Measurements from ENCODE around the gene KDM4C.

KDM4C gene

GRCh38 chr9:7103367-7103766 is 345.6 kb downstream of the KDM4C start:
- Histone ChIP-seq H3K9me3 (ENCODE audit: control insufficient read depth in 2 of 2, low read length in 2 of 2) (no peaks in the 10 kb centered on the region), H3K27ac (ENCODE audit: low read depth in 2 of 2, low read length in 2 of 2) (no peak overlapping the region), H3K27me3 (ENCODE audit: control insufficient read depth in 2 of 2, insufficient read depth in 2 of 2, low read length in 2 of 2) (no peaks in the 10 kb centered on the region), H3K4me1 (ENCODE audit: control insufficient read depth in 2 of 2, insufficient read depth in 2 of 2, low read length in 2 of 2) (no peaks in the 10 kb centered on the region), H3K9ac (ENCODE audit: low read depth in 1 of 2, low read length in 2 of 2) (no peak overlapping the region), H3K36me3 (ENCODE audit: control insufficient read depth in 2 of 2, insufficient read depth in 2 of 2, low read length in 2 of 2) (peaks cover 14 to 17% of the 10 kb centered on the region in 2 donors), H3K4me3 (ENCODE audit: low read length in 2 of 2) (no peak overlapping the region)

GRCh38 chr9:7103771-7104170 is 346.0 kb downstream of the KDM4C start:
- Histone ChIP-seq H3K9ac (ENCODE audit: low read depth in 1 of 2, low read length in 2 of 2) (no peak overlapping the region), H3K4me1 (ENCODE audit: control insufficient read depth in 2 of 2, insufficient read depth in 2 of 2, low read length in 2 of 2) (no peaks in the 10 kb centered on the region), H3K27ac (ENCODE audit: low read depth in 2 of 2, low read length in 2 of 2) (no peak overlapping the region), H3K9me3 (ENCODE audit: control insufficient read depth in 2 of 2, low read length in 2 of 2) (no peaks in the 10 kb centered on the region), H3K36me3 (ENCODE audit: control insufficient read depth in 2 of 2, insufficient read depth in 2 of 2, low read length in 2 of 2) (peaks cover 14 to 17% of the 10 kb centered on the region in 2 donors), H3K27me3 (ENCODE audit: control insufficient read depth in 2 of 2, insufficient read depth in 2 of 2, low read length in 2 of 2) (no peaks in the 10 kb centered on the region), H3K4me3 (ENCODE audit: low read length in 2 of 2) (no peak overlapping the region)

GRCh38 chr9:7104625-7105024 is 346.9 kb downstream of the KDM4C start:
- Histone ChIP-seq H3K9me3 (ENCODE audit: control insufficient read depth in 2 of 2, low read length in 2 of 2) (no peaks in the 10 kb centered on the region), H3K4me1 (ENCODE audit: control insufficient read depth in 2 of 2, insufficient read depth in 2 of 2, low read length in 2 of 2) (no peaks in the 10 kb centered on the region), H3K36me3 (ENCODE audit: control insufficient read depth in 2 of 2, insufficient read depth in 2 of 2, low read length in 2 of 2) (peaks cover 14 to 17% of the 10 kb centered on the region in 2 donors), H3K4me3 (ENCODE audit: low read length in 2 of 2) (no peak overlapping the region), H3K9ac (ENCODE audit: low read depth in 1 of 2, low read length in 2 of 2) (no peak overlapping the region), H3K27me3 (ENCODE audit: control insufficient read depth in 2 of 2, insufficient read depth in 2 of 2, low read length in 2 of 2) (no peaks in the 10 kb centered on the region), H3K27ac (ENCODE audit: low read depth in 2 of 2, low read length in 2 of 2) (no peak overlapping the region)

- Histone ChIP-seq H3K9me3 (ENCODE audit: control insufficient read depth in 2 of 2, low read length in 2 of 2) (no peaks in the 10 kb centered on the region), H3K4me3 (ENCODE audit: low read length in 2 of 2) (no peak overlapping the region), H3K27ac (ENCODE audit: low read depth in 2 of 2, low read length in 2 of 2) (no peak overlapping the region), H3K9ac (ENCODE audit: low read depth in 1 of 2, low read length in 2 of 2) (no peak overlapping the region), H3K4me1 (ENCODE audit: control insufficient read depth in 2 of 2, insufficient read depth in 2 of 2, low read length in 2 of 2) (no peaks in the 10 kb centered on the region), H3K36me3 (ENCODE audit: control insufficient read depth in 2 of 2, insufficient read depth in 2 of 2, low read length in 2 of 2) (peaks cover 14 to 17% of the 10 kb centered on the region in 2 donors), H3K27me3 (ENCODE audit: control insufficient read depth in 2 of 2, insufficient read depth in 2 of 2, low read length in 2 of 2) (no peaks in the 10 kb centered on the region)
Observed at GRCh38 chr9:7105095-7105494, 347.3 kb downstream of the KDM4C start.

GRCh38 chr9:7108936-7109335 is 351.2 kb downstream of the KDM4C start:
- H3K27ac ChIP-seq (ENCODE audit: low read depth in 2 of 2, low read length in 2 of 2) = no peak overlapping the region
- peaks cover 11 to 13% of the 10 kb centered on the region in 2 donors for H3K36me3 ChIP-seq (ENCODE audit: control insufficient read depth in 2 of 2, insufficient read depth in 2 of 2, low read length in 2 of 2)
- H3K27me3 ChIP-seq (ENCODE audit: control insufficient read depth in 2 of 2, insufficient read depth in 2 of 2, low read length in 2 of 2) = no peaks in the 10 kb centered on the region
- H3K4me1 ChIP-seq (ENCODE audit: control insufficient read depth in 2 of 2, insufficient read depth in 2 of 2, low read length in 2 of 2) = no peaks in the 10 kb centered on the region
- no peak overlapping the region for H3K9ac ChIP-seq (ENCODE audit: low read depth in 1 of 2, low read length in 2 of 2)
- no peaks in the 10 kb centered on the region for H3K9me3 ChIP-seq (ENCODE audit: control insufficient read depth in 2 of 2, low read length in 2 of 2)
- no peak overlapping the region for H3K4me3 ChIP-seq (ENCODE audit: low read length in 2 of 2)

GRCh38 chr9:7111413-7111812 is 353.6 kb downstream of the KDM4C start:
- H3K4me1 ChIP-seq (ENCODE audit: control insufficient read depth in 2 of 2, insufficient read depth in 2 of 2, low read length in 2 of 2) = no peaks in the 10 kb centered on the region

GRCh38 chr9:7115606-7116005 is 357.8 kb downstream of the KDM4C start:
- Histone ChIP-seq H3K9ac (ENCODE audit: low read depth in 1 of 2, low read length in 2 of 2) (no peak overlapping the region), H3K27ac (ENCODE audit: low read depth in 2 of 2, low read length in 2 of 2) (no peak overlapping the region), H3K4me3 (ENCODE audit: low read length in 2 of 2) (no peak overlapping the region), H3K36me3 (ENCODE audit: control insufficient read depth in 2 of 2, insufficient read depth in 2 of 2, low read length in 2 of 2) (peaks cover 2 to 4% of the 10 kb centered on the region in 2 donors), H3K4me1 (ENCODE audit: control insufficient read depth in 2 of 2, insufficient read depth in 2 of 2, low read length in 2 of 2) (no peaks in the 10 kb centered on the region), H3K9me3 (ENCODE audit: control insufficient read depth in 2 of 2, low read length in 2 of 2) (no peaks in the 10 kb centered on the region), H3K27me3 (ENCODE audit: control insufficient read depth in 2 of 2, insufficient read depth in 2 of 2, low read length in 2 of 2) (no peaks in the 10 kb centered on the region)

More at GRCh38 chr9:7111413-7111812, 353.6 kb downstream of the KDM4C start:
- H3K36me3 ChIP-seq (ENCODE audit: control insufficient read depth in 2 of 2, insufficient read depth in 2 of 2, low read length in 2 of 2) = peaks cover 2 to 4% of the 10 kb centered on the region in 2 donors
- H3K9ac ChIP-seq (ENCODE audit: low read depth in 1 of 2, low read length in 2 of 2) = no peak overlapping the region
- H3K4me3 ChIP-seq (ENCODE audit: low read length in 2 of 2) = no peak overlapping the region
- no peak overlapping the region for H3K27ac ChIP-seq (ENCODE audit: low read depth in 2 of 2, low read length in 2 of 2)
- no peaks in the 10 kb centered on the region for H3K9me3 ChIP-seq (ENCODE audit: control insufficient read depth in 2 of 2, low read length in 2 of 2)
- H3K27me3 ChIP-seq (ENCODE audit: control insufficient read depth in 2 of 2, insufficient read depth in 2 of 2, low read length in 2 of 2) = no peaks in the 10 kb centered on the region

- H3K27me3 ChIP-seq (ENCODE audit: control insufficient read depth in 2 of 2, insufficient read depth in 2 of 2, low read length in 2 of 2) = no peaks in the 10 kb centered on the region
- no peak overlapping the region for H3K27ac ChIP-seq (ENCODE audit: low read depth in 2 of 2, low read length in 2 of 2)
- H3K4me3 ChIP-seq (ENCODE audit: low read length in 2 of 2) = no peak overlapping the region
- H3K9ac ChIP-seq (ENCODE audit: low read depth in 1 of 2, low read length in 2 of 2) = no peak overlapping the region
- peaks cover 2 to 4% of the 10 kb centered on the region in 2 donors for H3K36me3 ChIP-seq (ENCODE audit: control insufficient read depth in 2 of 2, insufficient read depth in 2 of 2, low read length in 2 of 2)
- peaks cover 0 to 7% of the 10 kb centered on the region in 2 donors for H3K4me1 ChIP-seq (ENCODE audit: control insufficient read depth in 2 of 2, insufficient read depth in 2 of 2, low read length in 2 of 2)
- no peaks in the 10 kb centered on the region for H3K9me3 ChIP-seq (ENCODE audit: control insufficient read depth in 2 of 2, low read length in 2 of 2)
Observed at GRCh38 chr9:7117676-7118561, 360.1 kb downstream of the KDM4C start.

- Histone ChIP-seq H3K27me3 (ENCODE audit: control insufficient read depth in 2 of 2, insufficient read depth in 2 of 2, low read length in 2 of 2) (no peaks in the 10 kb centered on the region), H3K4me1 (ENCODE audit: control insufficient read depth in 2 of 2, insufficient read depth in 2 of 2, low read length in 2 of 2) (peaks cover 0 to 7% of the 10 kb centered on the region in 2 donors), H3K9ac (ENCODE audit: low read depth in 1 of 2, low read length in 2 of 2) (no peak overlapping the region), H3K9me3 (ENCODE audit: control insufficient read depth in 2 of 2, low read length in 2 of 2) (no peaks in the 10 kb centered on the region), H3K36me3 (ENCODE audit: control insufficient read depth in 2 of 2, insufficient read depth in 2 of 2, low read length in 2 of 2) (peaks cover 3 to 8% of the 10 kb centered on the region in 2 donors), H3K4me3 (ENCODE audit: low read length in 2 of 2) (no peak overlapping the region), H3K27ac (ENCODE audit: low read depth in 2 of 2, low read length in 2 of 2) (no peak overlapping the region)
Observed at GRCh38 chr9:7118633-7119032, 360.9 kb downstream of the KDM4C start.

GRCh38 chr9:7119612-7120011 is 361.8 kb downstream of the KDM4C start:
- no peak overlapping the region for H3K27ac ChIP-seq (ENCODE audit: low read depth in 2 of 2, low read length in 2 of 2)
- no peak overlapping the region for H3K9ac ChIP-seq (ENCODE audit: low read depth in 1 of 2, low read length in 2 of 2)
- no peaks in the 10 kb centered on the region for H3K27me3 ChIP-seq (ENCODE audit: control insufficient read depth in 2 of 2, insufficient read depth in 2 of 2, low read length in 2 of 2)

More at GRCh38 chr9:7119612-7120011, 361.8 kb downstream of the KDM4C start:
- H3K4me3 ChIP-seq (ENCODE audit: low read length in 2 of 2) = no peak overlapping the region
- peaks cover 5 to 9% of the 10 kb centered on the region in 2 donors for H3K36me3 ChIP-seq (ENCODE audit: control insufficient read depth in 2 of 2, insufficient read depth in 2 of 2, low read length in 2 of 2)
- no peaks in the 10 kb centered on the region for H3K9me3 ChIP-seq (ENCODE audit: control insufficient read depth in 2 of 2, low read length in 2 of 2)
- H3K4me1 ChIP-seq (ENCODE audit: control insufficient read depth in 2 of 2, insufficient read depth in 2 of 2, low read length in 2 of 2) = peaks cover 0 to 7% of the 10 kb centered on the region in 2 donors

All from mucosa of rectum (tissue), 2 donors.